EL (cell line): Measurements from ENCODE around the gene SFSWAP.
A peak's percentile ranks its signal among the peaks of the same experiment; 100 is the strongest.
"Not testable (repeated sequence)": the region's sequence is repeated elsewhere in the genome, so short reads cannot be mapped to it uniquely, and the experiment has no call there.

Experiments used
- DNase-seq: peaks from one replicate; pipeline ENCODE4 v3.0.0-alpha.2; 2016

SFSWAP gene

GRCh38 chr12:131679816-131680215 is 31.1 kb upstream of the SFSWAP start:
- not testable (repeated sequence) for DNase-seq

- DNase-seq, result not testable (repeated sequence)
Measured at GRCh38 chr12:131680392-131681256, 30.3 kb upstream of the SFSWAP start.

GRCh38 chr12:131681257-131681620 is 29.7 kb upstream of the SFSWAP start:
- no peak for DNase-seq

GRCh38 chr12:131681746-131682509 is 29.0 kb upstream of the SFSWAP start:
- not testable (repeated sequence) for DNase-seq

- no peak for DNase-seq
Measured at GRCh38 chr12:131682510-131682895, 28.4 kb upstream of the SFSWAP start.

GRCh38 chr12:131683266-131684014 is 27.4 kb upstream of the SFSWAP start:
- no peak for DNase-seq

- no peak for DNase-seq
Measured at GRCh38 chr12:131684015-131684725, 26.7 kb upstream of the SFSWAP start.

- DNase-seq, result no peak
Measured at GRCh38 chr12:131687346-131688125, 23.4 kb upstream of the SFSWAP start.

GRCh38 chr12:131688131-131688844 is 22.6 kb upstream of the SFSWAP start:
- no peak for DNase-seq

GRCh38 chr12:131688845-131689154 is 22.1 kb upstream of the SFSWAP start:
- no peak for DNase-seq

GRCh38 chr12:131690320-131690719 is 20.6 kb upstream of the SFSWAP start:
- DNase-seq, result no peak

GRCh38 chr12:131692431-131692830 is 18.5 kb upstream of the SFSWAP start:
- DNase-seq, result no peak

- no peak for DNase-seq
Measured at GRCh38 chr12:131693149-131693548, 17.7 kb upstream of the SFSWAP start.

GRCh38 chr12:131694116-131694838 is 16.6 kb upstream of the SFSWAP start:
- no peak for DNase-seq

- no peak for DNase-seq
Measured at GRCh38 chr12:131695968-131696367, 14.9 kb upstream of the SFSWAP start.

GRCh38 chr12:131698286-131698685 is 12.6 kb upstream of the SFSWAP start:
- DNase-seq, result no peak

GRCh38 chr12:131699434-131699833 is 11.5 kb upstream of the SFSWAP start:
- DNase-seq, result peak; percentile 20

GRCh38 chr12:131700271-131700670 is 10.6 kb upstream of the SFSWAP start:
- DNase-seq, result no peak

GRCh38 chr12:131701705-131702572 is 9.0 kb upstream of the SFSWAP start:
- DNase-seq, result no peak

- no peak for DNase-seq
Measured at GRCh38 chr12:131702573-131702877, 8.4 kb upstream of the SFSWAP start.
